ENCODE results near the gene FARP2.

Gene FARP2

GRCh38 chr2:241329669-241330615 lies 26.1 kb upstream of the FARP2 start:
- no peak for DNase-seq

GRCh38 chr2:241330616-241330981 lies 25.5 kb upstream of the FARP2 start:
- DNase-seq: no peak

- DNase-seq: no peak
Observed at GRCh38 chr2:241334813-241335212, 21.3 kb upstream of the FARP2 start.

GRCh38 chr2:241339839-241340630 lies 16.1 kb upstream of the FARP2 start:
- no peak for DNase-seq

- DNase-seq: no peak
Observed at GRCh38 chr2:241340631-241341163, 15.4 kb upstream of the FARP2 start.

GRCh38 chr2:241344925-241345651 lies 11.0 kb upstream of the FARP2 start:
- DNase-seq: no peak

- DNase-seq: no peak
Observed at GRCh38 chr2:241349941-241350340, 6.1 kb upstream of the FARP2 start.

GRCh38 chr2:241350530-241350877 lies 5.6 kb upstream of the FARP2 start:
- no peak for DNase-seq

- no peak for DNase-seq
Observed at GRCh38 chr2:241350878-241351639, 5.0 kb upstream of the FARP2 start.

- DNase-seq: no peak
Observed at GRCh38 chr2:241351640-241352031, 4.4 kb upstream of the FARP2 start.

GRCh38 chr2:241352227-241352626 lies 3.9 kb upstream of the FARP2 start:
- no peak for DNase-seq

- no peak for DNase-seq
Observed at GRCh38 chr2:241354668-241355658, 1.1 kb upstream of the FARP2 start.

GRCh38 chr2:241356871-241357260 lies 781 bp downstream of the FARP2 start:
- no peak for DNase-seq

GRCh38 chr2:241357531-241357930 lies 1.4 kb downstream of the FARP2 start:
- DNase-seq: no peak

GRCh38 chr2:241358470-241358869 lies 2.4 kb downstream of the FARP2 start:
- no peak for DNase-seq

GRCh38 chr2:241359481-241360045 lies 3.5 kb downstream of the FARP2 start:
- DNase-seq: no peak

- DNase-seq: no peak
Observed at GRCh38 chr2:241363426-241363825, 7.3 kb downstream of the FARP2 start.

- DNase-seq: no peak
Observed at GRCh38 chr2:241364781-241365180, 8.7 kb downstream of the FARP2 start.

- DNase-seq: no peak
Observed at GRCh38 chr2:241366678-241367077, 10.6 kb downstream of the FARP2 start.

- DNase-seq: no peak
Observed at GRCh38 chr2:241368643-241369042, 12.6 kb downstream of the FARP2 start.
